Coronary artery (tissue), 2 donors: ENCODE results near the gene LILRA6.

Experiments used
- DNase-seq: peaks from one replicate; pipeline ENCODE4 v3.0.0-alpha.2; 2017; ENCODE audit warnings: low spot score
- H3K27ac ChIP-seq, 2 donors: fragments of 200-600 bp; sonication (generic); one replicate each; pipeline ENCODE4 v1.5.1; 2016 to 2019
- H3K4me3 ChIP-seq: fragments of 200-600 bp; sonication (generic); 2 replicates; pipeline ENCODE4 v1.5.1; 2016; ENCODE audit warnings: mild to moderate bottlenecking, moderate library complexity
- TF ChIP-seq, protein P1 (sequence below): fragments of 200-600 bp; sonication (generic); IDR thresholded peaks from one replicate; pipeline ENCODE4 v1.5.1; 2019; ENCODE audit warnings: antibody characterized with exemption

The LILRA6 gene

DNA sequence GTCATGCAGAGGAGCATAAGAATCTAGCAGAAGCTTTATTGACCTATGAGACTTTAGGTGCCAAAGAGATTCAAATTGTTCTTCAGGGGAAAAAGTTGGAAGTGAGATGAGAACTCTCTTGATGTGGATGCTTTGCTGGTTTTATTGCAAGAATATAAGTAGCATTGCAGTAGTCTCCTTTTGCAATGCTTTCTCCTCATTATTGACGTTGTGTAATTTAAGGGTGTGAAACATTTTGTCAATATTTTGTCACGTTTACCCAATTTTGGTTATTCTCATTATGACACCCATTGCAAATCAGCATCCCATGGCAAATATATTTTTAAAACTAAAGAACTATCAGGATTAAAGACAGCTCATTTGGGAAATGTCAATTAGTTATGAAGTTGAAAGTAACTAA, 26.3 kb upstream of the LILRA6 start:
- TF ChIP-seq, protein P1, sequence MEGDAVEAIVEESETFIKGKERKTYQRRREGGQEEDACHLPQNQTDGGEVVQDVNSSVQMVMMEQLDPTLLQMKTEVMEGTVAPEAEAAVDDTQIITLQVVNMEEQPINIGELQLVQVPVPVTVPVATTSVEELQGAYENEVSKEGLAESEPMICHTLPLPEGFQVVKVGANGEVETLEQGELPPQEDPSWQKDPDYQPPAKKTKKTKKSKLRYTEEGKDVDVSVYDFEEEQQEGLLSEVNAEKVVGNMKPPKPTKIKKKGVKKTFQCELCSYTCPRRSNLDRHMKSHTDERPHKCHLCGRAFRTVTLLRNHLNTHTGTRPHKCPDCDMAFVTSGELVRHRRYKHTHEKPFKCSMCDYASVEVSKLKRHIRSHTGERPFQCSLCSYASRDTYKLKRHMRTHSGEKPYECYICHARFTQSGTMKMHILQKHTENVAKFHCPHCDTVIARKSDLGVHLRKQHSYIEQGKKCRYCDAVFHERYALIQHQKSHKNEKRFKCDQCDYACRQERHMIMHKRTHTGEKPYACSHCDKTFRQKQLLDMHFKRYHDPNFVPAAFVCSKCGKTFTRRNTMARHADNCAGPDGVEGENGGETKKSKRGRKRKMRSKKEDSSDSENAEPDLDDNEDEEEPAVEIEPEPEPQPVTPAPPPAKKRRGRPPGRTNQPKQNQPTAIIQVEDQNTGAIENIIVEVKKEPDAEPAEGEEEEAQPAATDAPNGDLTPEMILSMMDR, result no peak
- DNase-seq, result no peak

GRCh38 chr19:54266133-54266532, 23.5 kb upstream of the LILRA6 start:
- Histone ChIP-seq H3K4me3 (no peak overlapping the region), H3K27ac (no peak overlapping the region)
- peak; percentile 68 for DNase-seq
- TF ChIP-seq, protein P1, result peak; percentile 57

More for the DNA sequence above, 26.3 kb upstream of the LILRA6 start:
- Histone ChIP-seq H3K27ac (no peak overlapping the region), H3K4me3 (no peak overlapping the region)

- no peak for DNase-seq
- Histone ChIP-seq H3K27ac (no peak overlapping the region), H3K4me3 (no peak overlapping the region)
- TF ChIP-seq, protein P1, result no peak
Observed at GRCh38 chr19:54262470-54262869, 19.9 kb upstream of the LILRA6 start.

DNA sequence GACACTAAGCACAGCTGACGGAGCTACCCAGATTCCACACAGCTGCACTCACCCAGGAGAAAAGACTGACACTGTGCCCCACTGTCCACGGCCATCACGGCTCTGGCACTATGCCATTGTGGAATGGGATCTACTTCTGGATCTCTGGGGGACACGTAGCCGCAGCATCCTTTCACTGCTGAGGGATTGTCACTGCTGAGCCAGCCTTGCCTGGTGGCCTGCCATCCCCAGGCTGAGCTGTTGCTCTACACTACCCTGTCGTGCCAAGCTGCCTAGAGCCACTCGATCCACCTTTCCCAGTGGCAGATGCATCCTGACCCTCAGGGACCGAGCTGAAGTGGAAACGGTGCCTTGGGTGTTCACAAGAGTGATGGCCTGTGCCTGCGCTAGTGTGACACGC, 19.5 kb upstream of the LILRA6 start:
- TF ChIP-seq, protein P1, result no peak
- no peak overlapping the region for H3K4me3 ChIP-seq
- DNase-seq, result peak; percentile 45
- H3K27ac ChIP-seq, result no peak overlapping the region

- H3K4me3 ChIP-seq, result peak within 1 kb of the TSS; percentile 53
- TF ChIP-seq, protein P1, result no peak
- peak; percentile 67 for DNase-seq
- H3K27ac ChIP-seq, result peak within 1 kb of the TSS in 1 of 2 donors; percentile 67
Observed at GRCh38 chr19:54257116-54257480, 14.5 kb upstream of the LILRA6 start, which contains the start of gene LILRB5. Gene LILRB5, minus strand, starts transcription at chr19:54257273. Its CDS starts 80 bp downstream, at chr19:54257193.

- TF ChIP-seq, protein P1, result no peak
- DNase-seq, result peak; percentile 55
- peak overlapping the region in 1 of 2 donors; percentile 67 for H3K27ac ChIP-seq
- H3K4me3 ChIP-seq, result peak overlapping the region; percentile 53
Observed at GRCh38 chr19:54256250-54257115, 13.9 kb upstream of the LILRA6 start.
